B cell (primary cell): ENCODE data around the gene STAG1. TPM values are rescaled to one million over a fixed set of nuclear protein-coding genes. Genes with fewer than 3 reads are reported as not detected.
"Not testable (repeated sequence)": the region's sequence is repeated elsewhere in the genome, so short reads cannot be mapped to it uniquely, and the experiment has no call there.

Experiments used
- ATAC-seq: fragments of 200-7000 bp; cut with Tn5 transposase; one replicate; pipeline ENCODE4 v1.10.0; 2021; ENCODE audit warnings: low read depth, mild to moderate bottlenecking, moderate number of reproducible peaks, moderate library complexity
- CTCF ChIA-PET: fragments of 350-600 bp; sonication (Branson Sonifier 250); formaldehyde crosslinking; loops from one replicate; lab custom pipeline; 2021; ENCODE audit warnings: antibody characterized with exemption, inconsistent platforms; lab: Charles Lee
- POLR2A ChIA-PET: fragments of 350-600 bp; sonication (Branson Sonifier 250); formaldehyde crosslinking; loops from one replicate; lab custom pipeline; 2021; ENCODE audit warnings: antibody characterized with exemption; lab: Charles Lee
- DNase-seq: peaks from one replicate; pipeline ENCODE4 v3.0.0; 2013
- H2AFZ ChIP-seq: 2 replicates; pipeline ENCODE4 v1.6.1; 2012; ENCODE audit warnings: mild to moderate bottlenecking, low read depth, low read length; ENCODE audit not compliant: insufficient read depth, poor library complexity, severe bottlenecking
- H3K27ac ChIP-seq, 2 donors: 1 replicate in 1 of 2; 2 replicates in 1 of 2; pipeline ENCODE4 v1.5.1; 2012 to 2013; ENCODE audit warnings: low read length in 2 of 2, mild to moderate bottlenecking in 2 of 2, moderate library complexity in 1 of 2
- H3K27me3 ChIP-seq, 4 experiments: fragments of 200-600 bp in 1 of 4; sonication (generic) in 1 of 4; replicated peaks in 1 of 4; 1 replicate in 2 of 4; 2 replicates in 2 of 4; pipeline versions ENCODE4 v1.6.1 to v1.7.0; 2013 to 2016; ENCODE audit warnings: low read length in 3 of 4, mild to moderate bottlenecking in 2 of 4, mixed read lengths in 1 of 4, moderate library complexity in 1 of 4; ENCODE audit not compliant: insufficient read depth in 4 of 4, control insufficient read depth in 3 of 4; ENCODE audit errors: control extremely low read depth in 1 of 4
- H3K36me3 ChIP-seq, 2 experiments: replicated peaks in 1 of 2; 1 replicate in 1 of 2; 2 replicates in 1 of 2; pipeline versions ENCODE4 v1.6.1 to v1.7.1; 2013; ENCODE audit warnings: low read length in 1 of 2; ENCODE audit not compliant: insufficient read depth in 2 of 2, control insufficient read depth in 1 of 2; ENCODE audit errors: control extremely low read depth in 1 of 2, extremely low read depth in 1 of 2
- H3K4me1 ChIP-seq, 2 donors: fragments of 200-600 bp in 1 of 2; sonication (generic) in 1 of 2; 1 replicate in 1 of 2; 2 replicates in 1 of 2; pipeline versions ENCODE4 v1.5.1 to v1.6.1; 2013 to 2017; ENCODE audit warnings: low read length in 2 of 2; ENCODE audit not compliant: control insufficient read depth in 2 of 2, insufficient read depth in 2 of 2
- H3K4me2 ChIP-seq: replicated peaks from 2 replicates; pipeline ENCODE3; 2012; ENCODE audit warnings: mild to moderate bottlenecking, low read depth, low read length; ENCODE audit not compliant: poor library complexity, severe bottlenecking
- H3K4me3 ChIP-seq, 5 experiments: fragments of 200-600 bp in 1 of 5; sonication (generic) in 1 of 5; 1 replicate in 3 of 5; 2 replicates in 2 of 5; pipeline versions ENCODE4 v1.5.1 to v1.7.0; 2011 to 2016; ENCODE audit warnings: low read length in 4 of 5, mild to moderate bottlenecking in 4 of 5, low read depth in 2 of 5, control low read depth in 1 of 5, moderate library complexity in 1 of 5; ENCODE audit not compliant: insufficient read depth in 1 of 5; ENCODE audit errors: control extremely low read depth in 1 of 5, extremely low read depth in 1 of 5
- H3K79me2 ChIP-seq: fragments of 200-600 bp; sonication (generic); one replicate; pipeline ENCODE4 v1.6.0; 2016; ENCODE audit warnings: low read length; ENCODE audit not compliant: control insufficient read depth, insufficient read depth
- H3K9ac ChIP-seq: fragments of 200-600 bp; sonication (generic); 2 replicates; pipeline ENCODE4 v1.6.1; 2017; ENCODE audit warnings: mild to moderate bottlenecking, low read length, moderate library complexity
- H3K9me3 ChIP-seq, 3 donors: one replicate each; pipeline versions ENCODE4 v1.6.1 to v1.7.1; 2013; ENCODE audit warnings: low read length in 2 of 3; ENCODE audit not compliant: control insufficient read depth in 2 of 3, insufficient read depth in 1 of 3; ENCODE audit errors: control extremely low read depth in 1 of 3
- H4K20me1 ChIP-seq: 2 replicates; pipeline ENCODE4 v1.6.0; 2012; ENCODE audit warnings: mild to moderate bottlenecking, low read length; ENCODE audit not compliant: insufficient read depth, control insufficient read depth, poor library complexity, severe bottlenecking
- H3K27ac Mint-ChIP-seq: one replicate; pipeline ENCODE4 v1.8.0; 2021; ENCODE audit warnings: mixed read lengths
- H3K27me3 Mint-ChIP-seq: one replicate; pipeline ENCODE4 v1.8.0; 2021; ENCODE audit warnings: mixed read lengths
- H3K4me1 Mint-ChIP-seq: one replicate; pipeline ENCODE4 v1.8.0; 2021; ENCODE audit warnings: mixed read lengths
- H3K4me3 Mint-ChIP-seq: one replicate; pipeline ENCODE4 v1.8.0; 2021; ENCODE audit warnings: mixed read lengths
- H3K9me3 Mint-ChIP-seq: one replicate; pipeline ENCODE4 v1.8.0; 2022; ENCODE audit warnings: mixed read lengths; ENCODE audit not compliant: insufficient read depth
- CTCF ChIP-seq: fragments of 200-600 bp; IDR thresholded peaks from one replicate; pipeline ENCODE4 v1.8.0; 2022; ENCODE audit warnings: antibody characterized with exemption, mild to moderate bottlenecking
- EZH2 ChIP-seq: IDR thresholded peaks from 2 replicates; pipeline ENCODE4 v1.6.1; 2012; ENCODE audit warnings: borderline replicate concordance, low read depth, mild to moderate bottlenecking, moderate library complexity, low read length; ENCODE audit not compliant: insufficient read depth, poor library complexity, severe bottlenecking
- WGBS: methylation state at CpG from one replicate; pipeline ENCODE4 v1.1.5; 2013; ENCODE audit warnings: missing lambda C conversion rate; ENCODE audit not compliant: insufficient coverage; 5-methylcytosine and 5-hydroxymethylcytosine counted together
- intact Hi-C: fragments of 100-400 bp; cut with micrococcal nuclease; formaldehyde crosslinking; loops from one replicate; pipeline ENCODE4 v1.10.0; 2022
- polyA plus RNA-seq: library from polyadenylated mRNA; depleted of rRNA; stranded (reverse); fragments of >200 nt; gene quantifications from 2 replicates; pipeline ENCODE4 v1.2.3, GENCODE V29; 2012
- total RNA-seq, 2 donors: library from RNA; stranded (reverse); fragments of 120-200 nt in 1 of 2; gene quantifications; 1 replicate in 1 of 2; 2 replicates in 1 of 2; pipeline versions ENCODE4 v1.2.3 to v1.2.4, GENCODE V29; 2013 to 2022

The STAG1 gene
- total and polyA plus RNA-seq, 2 donors (not counting 1 experiment from before 2014, with no cell fraction given), result 9.2 to 77.0 TPM

GRCh38 chr3:136378011-136378410 lies 374.2 kb downstream of the STAG1 start:
- H3K4me3 Mint-ChIP-seq, result no peak overlapping the region
- WGBS, result no CpG with 5 or more reads among the region's 1 CpG
- no peaks in the 10 kb centered on the region for H3K27me3 ChIP-seq
- H3K9me3 Mint-ChIP-seq, result no peaks in the 10 kb centered on the region
- no peaks in the 10 kb centered on the region for H3K27me3 Mint-ChIP-seq
- no peaks in the 10 kb centered on the region for H3K4me1 ChIP-seq
- TF ChIP-seq EZH2 (no peak), CTCF (no peak)
- H3K4me2 ChIP-seq, result no peak overlapping the region
- no peaks in the 10 kb centered on the region for H3K79me2 ChIP-seq
- H2AFZ ChIP-seq, result no peak overlapping the region
- H4K20me1 ChIP-seq, result no peaks in the 10 kb centered on the region
- H3K4me3 ChIP-seq, result no peak overlapping the region
- H3K27ac Mint-ChIP-seq, result no peak overlapping the region
- POLR2A ChIA-PET, result no interaction called here
- intact Hi-C loops, result no loop called here
- peaks cover 2 to 8% of the 10 kb centered on the region in 2 experiments for H3K36me3 ChIP-seq
- ATAC-seq, result no peak
- H3K4me1 Mint-ChIP-seq, result no peaks in the 10 kb centered on the region
- H3K9me3 ChIP-seq, result no peaks in the 10 kb centered on the region
- CTCF ChIA-PET, result interaction anchor here (0.5 kb wide), 1 partner anchor 40 kb away, joined by 6 read pairs; no protein-coding TSS in a partner anchor
- no peak for DNase-seq
- H3K9ac ChIP-seq, result no peak overlapping the region
- H3K27ac ChIP-seq, result no peak overlapping the region

- Mint-ChIP-seq H3K9me3 (no peaks in the 10 kb centered on the region), H3K27me3 (no peaks in the 10 kb centered on the region), H3K4me1 (no peaks in the 10 kb centered on the region), H3K27ac (no peak overlapping the region), H3K4me3 (no peak overlapping the region)
- Histone ChIP-seq H3K4me2 (no peak overlapping the region), H3K4me3 (no peak overlapping the region), H3K27ac (no peak overlapping the region), H3K79me2 (no peaks in the 10 kb centered on the region), H3K9ac (no peak overlapping the region), H3K9me3 (no peaks in the 10 kb centered on the region), H3K36me3 (peaks cover 2 to 8% of the 10 kb centered on the region in 2 experiments), H3K27me3 (no peaks in the 10 kb centered on the region), H4K20me1 (no peaks in the 10 kb centered on the region), H3K4me1 (no peaks in the 10 kb centered on the region), H2AFZ (no peak overlapping the region)
- intact Hi-C loops, result no loop called here
- DNase-seq (no peak), ATAC-seq (no peak)
- POLR2A ChIA-PET, result no interaction called here
- CTCF ChIA-PET, result interaction anchor here (0.9 kb wide), 1 partner anchor 301 kb away, joined by 3 read pairs; no protein-coding TSS in a partner anchor
- TF ChIP-seq CTCF (no peak), EZH2 (no peak)
- no CpG with 5 or more reads among the region's 2 CpGs for WGBS
Observed at GRCh38 chr3:136377508-136377907, 374.7 kb downstream of the STAG1 start.

DNA sequence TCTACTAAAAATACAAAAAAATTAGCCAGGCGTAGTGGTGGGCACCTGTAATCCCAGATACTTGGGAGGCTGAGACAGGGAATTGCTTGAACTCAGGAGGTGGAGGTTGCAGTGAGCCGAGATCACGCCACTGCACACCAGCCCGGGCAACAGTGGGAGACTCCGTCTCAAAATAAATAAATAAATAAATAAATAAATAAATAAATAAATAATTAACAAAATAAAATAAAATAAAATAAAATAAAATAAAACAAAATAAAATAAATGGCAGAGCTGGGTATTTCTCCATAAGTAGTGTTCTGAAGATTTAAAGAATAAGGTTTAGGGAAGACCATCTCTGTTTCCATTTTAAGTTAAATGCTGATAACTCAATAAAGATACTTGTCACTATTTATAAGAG lies 376.4 kb downstream of the STAG1 start:
- H3K4me1 ChIP-seq, H3K27me3 Mint-ChIP-seq, ATAC-seq, H4K20me1 ChIP-seq, H3K27ac ChIP-seq, H3K4me1 Mint-ChIP-seq, DNase-seq, intact Hi-C loops, H3K27me3 ChIP-seq, H3K36me3 ChIP-seq, H3K9me3 Mint-ChIP-seq, H3K9ac ChIP-seq, H2AFZ ChIP-seq, H3K9me3 ChIP-seq, H3K4me2 ChIP-seq, H3K27ac Mint-ChIP-seq, H3K79me2 ChIP-seq, H3K4me3 Mint-ChIP-seq, CTCF ChIA-PET, H3K4me3 ChIP-seq: not testable (repeated sequence)
- POLR2A ChIA-PET, result interaction anchor here (0.7 kb wide), 1 partner anchor 293 kb away, joined by 6 read pairs; no protein-coding TSS in a partner anchor
- WGBS, result no CpG with 5 or more reads among the region's 5 CpGs
